LNCaP clone FGC (cell line): ENCODE results near the gene CDS2.
A peak's percentile ranks its signal among the peaks of the same experiment; 100 is the strongest.

ENCODE experiments used
- DNase-seq: peaks from one replicate; pipeline ENCODE4 v3.0.0-alpha.2; 2011; ENCODE audit warnings: low read depth
- H3K4me3 ChIP-seq: 2 replicates; pipeline ENCODE4 v1.5.1; 2011; ENCODE audit warnings: mild to moderate bottlenecking, low read depth, low read length, control low read depth
- TF ChIP-seq, protein P1 (sequence below): IDR thresholded peaks from 2 replicates; pipeline ENCODE4 v1.5.1; 2012; ENCODE audit warnings: mild to moderate bottlenecking; ENCODE audit not compliant: control insufficient read depth, insufficient read depth; ENCODE audit errors: extremely low read depth

The CDS2 gene

DNA sequence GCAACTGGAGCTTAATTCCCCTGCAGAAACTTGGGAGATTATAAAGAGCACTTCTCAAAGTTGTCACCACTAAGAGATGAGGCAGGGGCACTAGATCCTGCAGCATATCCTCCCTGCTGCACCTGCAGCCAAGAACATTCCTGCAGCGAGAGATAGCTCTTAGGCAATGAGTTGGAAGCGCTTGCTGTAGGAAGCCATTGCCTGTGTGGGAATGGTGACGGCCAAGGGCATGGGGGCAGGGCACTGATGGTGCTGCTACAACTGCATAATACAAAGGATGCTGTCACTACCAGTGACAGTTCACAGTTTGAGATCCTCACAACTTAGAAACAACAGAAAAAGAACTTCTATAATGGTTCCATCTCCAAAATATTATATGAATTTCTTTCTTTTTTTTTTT is 89.9 kb downstream of the CDS2 start:
- no peak for DNase-seq
- TF ChIP-seq, protein P1, sequence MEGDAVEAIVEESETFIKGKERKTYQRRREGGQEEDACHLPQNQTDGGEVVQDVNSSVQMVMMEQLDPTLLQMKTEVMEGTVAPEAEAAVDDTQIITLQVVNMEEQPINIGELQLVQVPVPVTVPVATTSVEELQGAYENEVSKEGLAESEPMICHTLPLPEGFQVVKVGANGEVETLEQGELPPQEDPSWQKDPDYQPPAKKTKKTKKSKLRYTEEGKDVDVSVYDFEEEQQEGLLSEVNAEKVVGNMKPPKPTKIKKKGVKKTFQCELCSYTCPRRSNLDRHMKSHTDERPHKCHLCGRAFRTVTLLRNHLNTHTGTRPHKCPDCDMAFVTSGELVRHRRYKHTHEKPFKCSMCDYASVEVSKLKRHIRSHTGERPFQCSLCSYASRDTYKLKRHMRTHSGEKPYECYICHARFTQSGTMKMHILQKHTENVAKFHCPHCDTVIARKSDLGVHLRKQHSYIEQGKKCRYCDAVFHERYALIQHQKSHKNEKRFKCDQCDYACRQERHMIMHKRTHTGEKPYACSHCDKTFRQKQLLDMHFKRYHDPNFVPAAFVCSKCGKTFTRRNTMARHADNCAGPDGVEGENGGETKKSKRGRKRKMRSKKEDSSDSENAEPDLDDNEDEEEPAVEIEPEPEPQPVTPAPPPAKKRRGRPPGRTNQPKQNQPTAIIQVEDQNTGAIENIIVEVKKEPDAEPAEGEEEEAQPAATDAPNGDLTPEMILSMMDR = no peak
- no peak overlapping the region for H3K4me3 ChIP-seq

DNA sequence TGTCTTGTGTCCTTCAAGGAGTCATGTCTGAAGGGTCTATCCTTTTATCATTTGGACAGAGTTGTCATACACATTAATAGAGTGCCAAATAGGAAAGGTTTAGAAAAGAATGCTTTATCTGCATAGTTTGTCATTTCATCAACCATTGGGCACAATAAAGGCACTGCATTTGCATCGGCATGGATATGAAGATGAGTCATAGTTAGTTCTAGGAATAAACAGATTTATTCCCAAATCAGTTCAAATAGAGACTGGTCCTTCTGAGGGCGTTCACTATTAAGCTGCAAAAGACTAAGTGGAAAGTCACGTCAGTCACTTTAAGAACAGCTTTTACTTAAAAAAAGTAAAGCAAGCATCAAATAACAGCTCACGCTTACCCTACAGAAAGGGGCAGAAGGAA is 90.8 kb downstream of the CDS2 start:
- no peak overlapping the region for H3K4me3 ChIP-seq
- TF ChIP-seq, protein P1 = no peak
- no peak for DNase-seq

DNA sequence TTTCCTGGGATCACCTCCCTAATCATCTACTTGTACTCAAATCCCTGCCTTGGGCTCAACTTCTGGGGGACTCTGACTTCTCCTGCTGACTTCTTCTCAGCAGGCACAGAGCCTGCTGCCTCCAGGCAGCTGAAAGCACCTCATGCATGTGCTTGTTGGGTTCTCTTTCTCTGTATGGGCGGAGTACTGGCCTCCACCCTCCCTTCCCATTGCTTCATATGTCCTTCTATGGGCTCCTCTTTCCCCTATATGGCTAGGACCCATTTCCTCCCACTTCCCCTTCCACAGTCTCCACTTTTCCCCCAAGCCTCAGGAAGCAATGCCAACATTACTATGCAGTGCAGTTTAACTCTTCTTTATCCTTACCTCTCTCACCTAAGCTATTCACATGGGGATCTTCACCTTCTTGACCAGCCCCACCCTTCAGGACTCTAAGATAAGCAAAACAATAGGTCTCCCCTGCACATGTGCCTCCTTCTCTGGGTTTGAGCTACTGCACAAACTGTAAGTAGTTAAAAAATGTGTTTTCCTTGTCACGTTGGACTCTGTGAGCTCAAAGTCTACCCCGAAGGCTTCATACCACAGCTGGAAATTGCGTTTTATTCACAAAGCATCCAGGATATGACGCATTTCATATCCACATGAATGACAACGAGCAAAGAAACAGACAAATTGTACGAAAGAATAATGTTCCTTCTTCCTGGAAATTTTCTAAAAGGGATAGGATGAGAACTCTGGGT is 93.7 kb downstream of the CDS2 start:
- TF ChIP-seq, protein P1 = no peak
- H3K4me3 ChIP-seq = no peak overlapping the region
- DNase-seq = no peak

DNA sequence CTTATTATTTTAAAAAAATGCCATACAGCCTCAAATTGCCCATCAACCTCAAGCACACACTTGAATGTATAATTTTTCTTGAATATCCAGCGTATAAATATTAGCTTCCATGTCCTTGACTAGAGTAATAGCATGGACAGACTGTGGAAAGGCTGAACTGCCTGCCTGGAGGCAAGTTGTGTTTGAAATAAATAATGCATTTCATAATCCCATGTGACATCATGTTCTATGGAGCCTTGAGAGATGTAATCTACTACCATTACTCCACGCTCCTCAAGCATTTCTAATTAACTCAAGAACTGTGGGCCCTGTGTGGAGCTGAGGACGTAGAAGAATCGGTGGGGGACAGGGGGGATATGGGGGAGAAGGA is 94.2 kb downstream of the CDS2 start:
- H3K4me3 ChIP-seq = no peak overlapping the region
- TF ChIP-seq, protein P1 = no peak
- DNase-seq = no peak

DNA sequence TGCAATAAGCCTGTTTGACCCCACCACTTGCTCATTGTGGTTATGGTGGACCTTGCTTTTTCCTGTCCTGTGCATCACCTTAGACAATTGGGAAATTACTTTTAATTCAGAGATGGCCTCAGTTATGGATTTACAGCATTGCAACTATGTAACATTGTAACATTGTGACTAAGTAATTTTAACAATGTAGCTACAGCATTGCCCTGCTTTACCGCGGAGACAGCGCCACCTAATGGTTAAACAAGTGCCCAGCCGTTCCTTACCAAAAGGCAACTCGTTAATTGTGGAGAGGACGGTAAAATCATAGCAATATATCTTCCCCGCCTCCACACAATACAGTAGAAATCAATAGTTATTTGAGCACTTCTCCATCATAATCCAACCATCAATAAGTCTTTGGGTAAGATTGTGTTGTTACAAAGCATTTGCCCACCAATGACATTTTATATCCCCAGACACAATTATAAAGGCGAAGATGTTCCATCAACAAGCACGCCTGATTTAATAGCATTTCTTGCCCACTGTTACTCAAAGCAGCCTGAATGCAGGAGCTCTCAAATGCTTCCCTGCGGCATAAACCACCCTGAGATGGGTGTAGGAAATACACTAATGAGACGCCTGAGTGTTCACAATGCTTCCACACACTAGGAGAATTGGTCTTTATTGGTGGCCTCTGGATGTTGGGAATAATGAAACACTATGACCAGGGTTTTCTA is 96.3 kb downstream of the CDS2 start:
- H3K4me3 ChIP-seq = no peak overlapping the region
- TF ChIP-seq, protein P1 = peak; percentile 98
- DNase-seq = peak; percentile 26

DNA sequence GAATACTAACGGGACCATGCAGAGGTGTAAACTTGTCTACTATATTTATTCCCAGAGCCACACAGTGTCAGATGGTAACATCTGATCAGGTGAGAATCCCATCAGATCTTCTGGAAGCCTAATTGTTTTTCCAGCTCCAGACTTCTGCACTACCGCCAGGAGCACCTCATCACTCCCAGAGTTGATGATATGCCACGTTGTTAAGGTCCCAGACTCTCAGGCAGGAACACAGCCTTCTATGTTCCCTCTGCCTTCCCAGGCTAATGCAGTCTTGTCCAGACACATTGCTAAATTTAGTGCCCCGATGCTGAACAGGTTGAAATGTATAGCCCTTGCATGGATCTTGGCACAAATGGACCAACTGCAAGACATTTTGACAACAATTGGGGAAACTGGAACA is 103.7 kb downstream of the CDS2 start:
- TF ChIP-seq, protein P1 = no peak

More for the DNA sequence above, 103.7 kb downstream of the CDS2 start:
- DNase-seq = no peak
- H3K4me3 ChIP-seq = no peak overlapping the region
